GM12892 (cell line): Measurements from ENCODE around the gene DHRS1.

Experiments
- POLR2A ChIP-seq: IDR thresholded peaks from 2 replicates; pipeline ENCODE4 v1.6.1; 2011; ENCODE audit warnings: low read depth, low read length, control low read depth
- TAF1 ChIP-seq: IDR thresholded peaks from 2 replicates; pipeline ENCODE4 v1.6.1; 2011; ENCODE audit warnings: low read depth, mild to moderate bottlenecking, control low read depth, low read length, borderline replicate concordance

DNA sequence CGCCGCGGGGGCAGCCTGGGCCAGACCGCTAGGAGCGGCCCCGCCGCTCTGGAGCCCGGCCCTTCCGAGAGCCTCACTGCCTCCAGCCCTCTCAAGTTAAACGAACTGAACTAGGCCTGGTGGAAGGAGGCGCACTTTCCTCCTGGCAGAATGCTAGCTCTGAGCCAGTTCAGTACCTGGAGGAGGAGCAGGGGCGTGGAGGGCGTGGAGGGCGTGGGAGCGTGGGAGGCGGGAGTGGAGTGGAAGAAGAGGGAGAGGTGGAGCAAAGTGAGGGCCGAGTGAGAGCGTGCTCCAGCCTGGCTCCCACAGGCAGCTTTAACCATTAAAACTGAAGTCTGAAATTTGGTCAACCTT lies 17.0 kb upstream of the DHRS1 start:
- TF ChIP-seq POLR2A: no peak
- no peak for TF ChIP-seq TAF1
